ENCODE measurements around the gene ADGRD2.

GRCh38 chr9:124505006-124505900 lies 55.0 kb downstream of the ADGRD2 start:
- no peak for TF ChIP-seq CTCF (IDR thresholded peaks at IDR 0.05)
- no peak for TF ChIP-seq POLR2A (IDR thresholded peaks at IDR 0.05)

Measured in testis (tissue), 2 donors.